Spleen (tissue), 7 donors: Measurements from ENCODE around the gene ABCA6.

Experiments used
- POLR2A ChIP-seq, 3 donors: fragments of 450-650 bp; IDR thresholded peaks; one replicate each; pipeline ENCODE4 v1.5.1; 2017; ENCODE audit warnings: antibody characterized with exemption in 3 of 3, mild to moderate bottlenecking in 1 of 3
- POLR2AphosphoS5 ChIP-seq, 3 donors: sonication (generic); formaldehyde crosslinking; IDR thresholded peaks; one replicate each; pipeline ENCODE4 v1.5.1; 2017; ENCODE audit warnings: antibody characterized with exemption in 3 of 3
- TF ChIP-seq, protein P1 (sequence below), 11 experiments: fragments of 200-600 bp in 7 of 11; fragments of 450-650 bp in 4 of 11; sonication (generic) in 4 of 11; IDR thresholded peaks in 8 of 11; conservative IDR thresholded peaks in 3 of 11; 1 replicate in 7 of 11; 2 replicates in 4 of 11; pipeline versions ENCODE4 v1.4.0 to v1.8.0; 2016 to 2021; ENCODE audit warnings: antibody characterized with exemption in 11 of 11, inconsistent platforms in 4 of 11, mild to moderate bottlenecking in 1 of 11
- donor health status: DM: no; HTN: no; CAD: no; lungs with moderate emphysema.
- donor health status: DM: no; HTN: no; CAD: no.
- donor health status: DM: no; HTN: no; CAD: no.

DNA sequence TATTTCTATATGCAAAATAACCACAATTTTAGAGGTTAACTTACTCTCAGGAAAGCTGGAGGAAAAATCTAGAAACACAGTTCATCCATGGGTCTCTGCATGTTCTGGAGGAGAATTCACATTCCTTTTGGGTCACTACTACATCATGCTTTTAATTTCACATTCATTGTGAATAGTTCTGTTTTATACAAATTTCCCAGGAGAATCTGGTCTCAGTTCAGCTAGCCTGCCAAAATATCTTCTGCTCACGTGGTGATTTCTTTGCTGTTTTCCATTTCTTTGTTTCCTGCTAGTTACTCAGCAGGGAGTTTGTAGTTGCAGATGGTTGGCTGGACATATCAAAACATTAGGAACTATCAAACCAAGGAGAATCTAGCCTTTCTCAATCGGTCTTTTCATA lies 80.9 kb downstream of the ABCA6 start, which contains the start of gene ABCA9:
- TF ChIP-seq POLR2A (IDR thresholded peaks at IDR 0.05) (no peak), POLR2AphosphoS5 (IDR thresholded peaks at IDR 0.05) (no peak)
- TF ChIP-seq, protein P1, sequence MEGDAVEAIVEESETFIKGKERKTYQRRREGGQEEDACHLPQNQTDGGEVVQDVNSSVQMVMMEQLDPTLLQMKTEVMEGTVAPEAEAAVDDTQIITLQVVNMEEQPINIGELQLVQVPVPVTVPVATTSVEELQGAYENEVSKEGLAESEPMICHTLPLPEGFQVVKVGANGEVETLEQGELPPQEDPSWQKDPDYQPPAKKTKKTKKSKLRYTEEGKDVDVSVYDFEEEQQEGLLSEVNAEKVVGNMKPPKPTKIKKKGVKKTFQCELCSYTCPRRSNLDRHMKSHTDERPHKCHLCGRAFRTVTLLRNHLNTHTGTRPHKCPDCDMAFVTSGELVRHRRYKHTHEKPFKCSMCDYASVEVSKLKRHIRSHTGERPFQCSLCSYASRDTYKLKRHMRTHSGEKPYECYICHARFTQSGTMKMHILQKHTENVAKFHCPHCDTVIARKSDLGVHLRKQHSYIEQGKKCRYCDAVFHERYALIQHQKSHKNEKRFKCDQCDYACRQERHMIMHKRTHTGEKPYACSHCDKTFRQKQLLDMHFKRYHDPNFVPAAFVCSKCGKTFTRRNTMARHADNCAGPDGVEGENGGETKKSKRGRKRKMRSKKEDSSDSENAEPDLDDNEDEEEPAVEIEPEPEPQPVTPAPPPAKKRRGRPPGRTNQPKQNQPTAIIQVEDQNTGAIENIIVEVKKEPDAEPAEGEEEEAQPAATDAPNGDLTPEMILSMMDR (IDR thresholded peaks at IDR 0.05 in 8 of 11, conservative IDR thresholded peaks at IDR 0.05 in 3 of 11), result no peak
